T-helper 1 cell (primary cell): Measurements from ENCODE around the gene ITPR2.
"Not testable (repeated sequence)": the region's sequence is repeated elsewhere in the genome, so short reads cannot be mapped to it uniquely, and the experiment has no call there.

Experiments
- DNase-seq, 5 donors: peaks; one replicate each; pipeline ENCODE4 v3.0.0-alpha.2; 2012 to 2020

The ITPR2 gene

GRCh38 chr12:26554332-26554731 is 278.7 kb downstream of the ITPR2 start:
- DNase-seq, result peak in 1 of 5 donors; percentile 64

- DNase-seq, result no peak
Measured at GRCh38 chr12:26551385-26551784, 281.6 kb downstream of the ITPR2 start.

- DNase-seq, result no peak
Measured at GRCh38 chr12:26548227-26548626, 284.8 kb downstream of the ITPR2 start.

GRCh38 chr12:26546535-26547314 is 286.3 kb downstream of the ITPR2 start:
- DNase-seq, result no peak

- DNase-seq, result no peak
Measured at GRCh38 chr12:26539131-26539530, 293.9 kb downstream of the ITPR2 start.

GRCh38 chr12:26537651-26538050 is 295.3 kb downstream of the ITPR2 start:
- no peak for DNase-seq

GRCh38 chr12:26537126-26537525 is 295.9 kb downstream of the ITPR2 start:
- no peak for DNase-seq

GRCh38 chr12:26535826-26536225 is 297.2 kb downstream of the ITPR2 start:
- no peak for DNase-seq

- no peak for DNase-seq
Measured at GRCh38 chr12:26534071-26534470, 298.9 kb downstream of the ITPR2 start.

- no peak for DNase-seq
Measured at GRCh38 chr12:26533211-26533610, 299.8 kb downstream of the ITPR2 start.

- DNase-seq, result no peak
Measured at GRCh38 chr12:26530461-26530860, 302.5 kb downstream of the ITPR2 start.

GRCh38 chr12:26528943-26529342 is 304.1 kb downstream of the ITPR2 start:
- no peak for DNase-seq

- no peak for DNase-seq
Measured at GRCh38 chr12:26527682-26528081, 305.3 kb downstream of the ITPR2 start.

GRCh38 chr12:26524862-26525465 is 308.0 kb downstream of the ITPR2 start:
- DNase-seq, result no peak

GRCh38 chr12:26523708-26524150 is 309.3 kb downstream of the ITPR2 start:
- DNase-seq, result no peak

- peak in 1 of 5 donors; percentile 40 for DNase-seq
Measured at GRCh38 chr12:26520869-26521268, 312.1 kb downstream of the ITPR2 start.

GRCh38 chr12:26520109-26520508 is 312.9 kb downstream of the ITPR2 start:
- DNase-seq, result no peak

GRCh38 chr12:26519462-26519861 is 313.5 kb downstream of the ITPR2 start:
- DNase-seq, result no peak

- not testable (repeated sequence) for DNase-seq
Measured at GRCh38 chr12:26517320-26517719, 315.7 kb downstream of the ITPR2 start.

- no peak for DNase-seq
Measured at GRCh38 chr12:26514364-26514763, 318.6 kb downstream of the ITPR2 start.

GRCh38 chr12:26513363-26514043 is 319.5 kb downstream of the ITPR2 start:
- DNase-seq, result no peak

GRCh38 chr12:26512213-26512612 is 320.8 kb downstream of the ITPR2 start:
- DNase-seq, result no peak

GRCh38 chr12:26510354-26510674 is 322.7 kb downstream of the ITPR2 start:
- no peak for DNase-seq

- no peak for DNase-seq
Measured at GRCh38 chr12:26507613-26508012, 325.4 kb downstream of the ITPR2 start.
